ENCODE measurements around the gene OR2T8.

OR2T8 gene, protein sequence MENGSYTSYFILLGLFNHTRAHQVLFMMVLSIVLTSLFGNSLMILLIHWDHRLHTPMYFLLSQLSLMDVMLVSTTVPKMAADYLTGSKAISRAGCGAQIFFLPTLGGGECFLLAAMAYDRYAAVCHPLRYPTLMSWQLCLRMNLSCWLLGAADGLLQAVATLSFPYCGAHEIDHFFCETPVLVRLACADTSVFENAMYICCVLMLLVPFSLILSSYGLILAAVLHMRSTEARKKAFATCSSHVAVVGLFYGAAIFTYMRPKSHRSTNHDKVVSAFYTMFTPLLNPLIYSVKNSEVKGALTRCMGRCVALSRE

DNA sequence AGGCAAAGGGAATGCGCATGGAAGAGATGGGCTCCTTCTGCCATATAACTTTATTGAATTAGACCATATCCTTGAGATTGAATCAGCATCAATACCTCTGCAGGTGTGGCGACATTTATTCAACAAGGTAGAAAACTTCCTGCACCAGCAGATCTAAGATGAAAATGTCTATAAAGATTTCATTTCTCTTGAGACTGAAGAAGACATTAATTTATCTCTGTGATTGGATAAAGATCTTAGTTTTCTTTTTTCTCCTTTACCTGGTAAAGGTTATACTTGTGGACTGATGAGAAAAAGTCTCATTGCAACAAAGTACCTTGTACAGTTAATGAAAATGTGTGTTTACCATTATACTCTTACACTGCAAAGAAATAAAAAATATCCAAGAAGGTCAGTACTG, at the start of gene OR2T8:
Gene OR2T8, plus strand, starts transcription at position 301 of the 400 bp plus-strand sequence. CDS start 766 bp downstream, outside the sequence.
- no peak for DNase-seq

DNA sequence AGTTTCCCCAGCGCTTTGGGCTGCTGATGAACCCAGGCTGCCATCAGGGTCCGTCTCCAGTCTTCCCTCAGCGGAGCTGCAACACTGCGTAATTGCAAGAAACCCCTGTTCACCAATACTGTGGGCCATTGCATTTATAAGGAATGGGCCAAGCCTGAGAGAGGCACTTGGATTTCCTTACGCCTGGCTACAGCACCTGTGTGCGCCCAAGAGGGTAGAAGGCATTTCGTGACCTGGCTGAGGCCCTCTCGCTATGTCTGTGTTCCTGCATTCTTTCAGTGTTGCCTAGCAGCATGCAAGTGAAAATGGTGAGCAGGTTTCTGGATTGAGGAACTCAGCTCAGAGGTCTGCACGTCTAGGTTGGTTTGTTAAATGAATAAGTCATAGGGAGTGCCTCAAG, 36.7 kb upstream of the OR2T8 start:
- no peak for DNase-seq

DNA sequence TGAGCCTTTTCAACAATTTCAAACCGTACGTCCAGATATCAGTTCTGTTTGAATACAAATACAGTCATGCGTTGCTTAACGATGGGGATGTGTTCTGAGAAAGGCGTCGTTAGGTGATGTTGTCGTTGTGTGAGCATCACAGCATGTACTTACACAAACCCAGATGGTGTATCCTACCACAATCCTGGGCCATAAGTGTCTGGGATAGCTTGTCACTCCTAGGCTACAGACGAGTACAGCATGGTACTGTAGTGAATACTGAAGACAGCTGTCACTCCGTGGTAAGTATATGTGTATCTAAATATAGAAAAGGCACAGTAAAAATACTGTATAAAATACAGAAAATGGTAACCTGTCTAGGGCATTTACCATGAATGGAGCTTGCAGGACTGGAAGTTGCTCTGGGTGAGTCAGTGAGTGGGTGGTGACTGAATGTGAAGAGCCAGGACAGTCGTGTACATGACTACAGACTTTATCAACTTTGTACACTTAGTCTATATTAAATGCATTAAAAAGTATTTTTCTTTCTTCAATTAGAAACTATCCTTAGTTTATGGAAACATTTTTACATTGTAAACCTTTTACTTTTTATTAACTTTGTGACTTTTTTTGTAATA, 35.1 kb upstream of the OR2T8 start:
- DNase-seq, result no peak

DNA sequence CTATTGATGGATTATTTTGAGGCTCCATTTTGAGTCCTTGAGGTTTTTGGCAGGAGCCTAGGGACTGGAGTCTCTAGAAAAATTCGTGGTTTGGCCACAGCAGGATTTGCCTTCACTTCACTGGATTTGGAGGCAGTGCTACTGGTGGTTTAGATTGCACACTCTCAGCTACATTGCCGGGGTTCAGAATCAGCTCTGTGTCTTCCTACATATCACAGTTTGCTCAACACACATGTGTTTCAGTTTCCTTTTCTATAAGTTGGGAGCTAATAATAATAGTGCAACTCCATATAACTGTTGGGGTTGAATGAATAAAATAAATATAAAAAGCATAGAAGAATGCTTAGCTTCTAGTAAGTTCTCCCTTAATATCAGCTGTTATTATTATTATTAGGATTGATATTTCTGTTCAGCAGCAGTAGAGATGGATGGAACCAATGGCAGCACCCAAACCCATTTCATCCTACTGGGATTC, 24.9 kb upstream of the OR2T8 start, which contains the start of gene OR2W3:
Gene OR2W3, plus strand, starts transcription at position 425 of the 475 bp plus-strand sequence. Its CDS starts 0 bp downstream, at position 425.
- no peak for DNase-seq

DNA sequence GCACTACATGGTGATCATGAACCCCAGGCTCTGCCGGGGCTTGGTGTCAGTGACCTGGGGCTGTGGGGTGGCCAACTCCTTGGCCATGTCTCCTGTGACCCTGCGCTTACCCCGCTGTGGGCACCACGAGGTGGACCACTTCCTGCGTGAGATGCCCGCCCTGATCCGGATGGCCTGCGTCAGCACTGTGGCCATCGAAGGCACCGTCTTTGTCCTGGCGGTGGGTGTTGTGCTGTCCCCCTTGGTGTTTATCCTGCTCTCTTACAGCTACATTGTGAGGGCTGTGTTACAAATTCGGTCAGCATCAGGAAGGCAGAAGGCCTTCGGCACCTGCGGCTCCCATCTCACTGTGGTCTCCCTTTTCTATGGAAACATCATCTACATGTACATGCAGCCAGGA, 24.1 kb upstream of the OR2T8 start:
- no peak for DNase-seq

DNA sequence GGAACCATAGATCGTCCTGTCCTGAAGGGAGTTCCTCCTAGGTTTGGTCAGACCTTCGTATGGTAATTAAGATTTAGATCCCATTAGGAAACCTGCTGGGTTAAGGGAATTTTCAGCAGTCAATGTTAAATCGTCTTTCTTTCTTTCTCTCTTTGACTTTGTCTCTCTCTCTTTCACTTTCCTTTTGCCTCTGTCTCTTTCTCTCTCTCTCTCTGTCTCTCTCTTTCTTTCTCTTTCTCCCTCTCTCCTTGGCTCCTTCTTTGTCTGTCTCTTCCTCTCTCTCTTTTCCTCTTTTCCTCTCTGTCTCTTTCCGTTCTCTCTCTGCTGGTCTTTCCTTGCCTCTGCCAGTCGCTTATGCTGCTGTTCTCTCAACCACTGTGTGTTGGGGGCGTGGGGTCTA, 15.9 kb upstream of the OR2T8 start:
- no peak for DNase-seq

DNA sequence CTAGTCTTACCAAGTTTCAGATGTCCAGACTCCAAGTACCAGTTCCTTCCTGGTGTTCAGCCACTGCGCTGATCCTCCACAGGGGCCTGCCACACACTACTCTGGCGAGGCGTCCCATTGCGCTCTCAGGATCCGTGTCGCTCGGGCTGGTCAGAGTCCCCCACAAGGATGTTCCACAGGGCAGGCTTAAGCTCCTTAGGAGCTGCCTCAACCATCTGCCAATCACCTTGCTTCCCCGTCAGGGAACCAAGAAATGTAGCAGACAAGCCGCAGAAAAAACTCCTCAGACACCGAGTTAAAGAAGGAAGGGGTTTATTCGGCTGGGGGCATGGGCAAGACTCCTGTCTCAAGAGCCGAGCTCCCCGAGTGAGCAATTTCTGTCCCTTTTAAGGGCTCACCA, 14.9 kb upstream of the OR2T8 start:
- DNase-seq, result no peak

DNA sequence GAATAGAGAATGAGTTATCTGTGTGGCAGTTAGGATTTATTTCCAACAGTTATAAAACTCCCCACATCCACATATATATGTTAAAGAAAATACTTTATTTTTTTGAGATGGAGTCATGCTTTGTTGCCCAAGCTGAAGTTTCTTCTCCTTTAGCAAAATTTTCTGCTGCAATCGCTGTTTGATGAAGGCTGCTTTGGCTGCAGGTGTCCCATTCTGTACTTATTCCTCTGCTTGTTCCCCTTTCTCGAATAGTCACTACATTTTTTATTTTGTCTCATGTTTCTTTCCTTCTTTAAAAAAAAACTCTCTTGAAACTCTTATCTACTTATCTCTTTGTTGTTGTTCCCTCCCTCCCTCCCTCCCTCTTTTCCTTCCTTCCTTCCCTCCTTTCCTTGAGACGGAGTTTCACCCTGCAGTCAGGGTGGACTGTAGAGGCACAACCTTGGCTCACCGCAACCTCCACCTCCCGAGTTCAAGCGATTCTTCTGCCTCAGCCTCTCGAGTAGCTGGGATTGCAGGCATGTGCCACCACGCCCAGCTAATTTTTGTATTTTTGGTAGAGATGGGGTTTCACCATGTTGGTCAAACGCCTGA, 14.0 kb upstream of the OR2T8 start:
- DNase-seq, result no peak

DNA sequence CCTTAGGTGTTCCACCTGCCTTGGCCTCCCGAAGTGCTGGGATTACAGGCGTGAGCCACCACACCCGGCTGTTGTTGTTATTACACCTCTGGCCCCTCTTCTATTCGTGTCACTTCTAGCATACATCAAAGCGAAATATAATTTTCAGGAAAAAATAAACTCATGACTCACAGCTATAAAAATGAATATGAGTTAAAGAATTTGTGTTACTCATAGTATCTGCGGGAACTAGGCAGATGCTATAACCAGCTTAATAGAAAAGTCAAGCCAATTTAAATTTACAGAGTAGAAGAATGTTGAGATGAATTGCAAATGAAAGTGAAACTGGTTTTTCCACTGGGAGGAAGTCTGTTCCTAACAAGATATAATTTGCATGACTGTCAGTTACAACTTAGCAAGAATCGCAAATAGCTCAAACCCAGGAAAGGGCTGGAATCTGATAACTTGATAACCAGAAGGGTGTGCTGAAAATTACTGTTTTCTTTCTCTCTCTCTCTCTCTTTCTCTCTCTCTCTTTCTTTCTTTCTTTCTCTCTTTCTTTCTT, 13.5 kb upstream of the OR2T8 start:
- peak; percentile 10 for DNase-seq

DNA sequence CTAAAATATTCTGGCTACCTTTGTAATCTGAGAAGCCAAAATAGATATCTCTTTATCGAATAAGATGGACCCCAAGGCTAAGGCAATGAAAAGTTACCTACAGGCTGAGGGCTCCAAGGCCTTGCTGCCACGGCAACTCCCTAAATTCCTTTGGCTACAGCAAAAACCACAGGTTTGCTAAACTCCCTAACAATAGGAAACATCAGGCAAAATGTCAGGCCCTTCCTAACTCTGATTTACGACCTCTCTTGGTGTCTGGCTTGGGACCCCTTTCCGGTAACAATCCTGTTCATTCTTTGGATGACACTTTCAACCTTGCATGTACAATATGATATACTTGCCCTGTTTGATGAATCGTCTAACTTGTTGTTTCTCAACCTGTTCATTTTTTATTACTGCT, 11.3 kb upstream of the OR2T8 start:
- DNase-seq, result no peak

DNA sequence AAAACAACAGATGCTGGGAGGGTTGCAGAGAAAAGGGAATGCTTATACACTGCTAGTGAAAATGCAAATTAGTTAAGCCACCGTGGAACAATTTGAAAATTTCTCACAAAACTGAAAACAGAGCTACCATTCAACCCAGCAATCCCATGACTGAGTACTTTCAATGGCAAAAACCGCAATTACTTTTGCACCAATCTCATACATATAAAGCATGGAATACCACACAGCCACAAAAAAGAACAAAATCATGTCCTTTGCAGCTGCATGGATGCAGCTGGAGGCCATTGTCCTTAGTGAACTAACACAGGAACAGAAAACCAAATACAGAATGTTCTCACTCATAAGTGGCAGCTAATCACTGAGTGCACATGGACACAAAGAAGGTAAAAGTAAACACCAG, 6.3 kb upstream of the OR2T8 start:
- DNase-seq, result no peak

DNA sequence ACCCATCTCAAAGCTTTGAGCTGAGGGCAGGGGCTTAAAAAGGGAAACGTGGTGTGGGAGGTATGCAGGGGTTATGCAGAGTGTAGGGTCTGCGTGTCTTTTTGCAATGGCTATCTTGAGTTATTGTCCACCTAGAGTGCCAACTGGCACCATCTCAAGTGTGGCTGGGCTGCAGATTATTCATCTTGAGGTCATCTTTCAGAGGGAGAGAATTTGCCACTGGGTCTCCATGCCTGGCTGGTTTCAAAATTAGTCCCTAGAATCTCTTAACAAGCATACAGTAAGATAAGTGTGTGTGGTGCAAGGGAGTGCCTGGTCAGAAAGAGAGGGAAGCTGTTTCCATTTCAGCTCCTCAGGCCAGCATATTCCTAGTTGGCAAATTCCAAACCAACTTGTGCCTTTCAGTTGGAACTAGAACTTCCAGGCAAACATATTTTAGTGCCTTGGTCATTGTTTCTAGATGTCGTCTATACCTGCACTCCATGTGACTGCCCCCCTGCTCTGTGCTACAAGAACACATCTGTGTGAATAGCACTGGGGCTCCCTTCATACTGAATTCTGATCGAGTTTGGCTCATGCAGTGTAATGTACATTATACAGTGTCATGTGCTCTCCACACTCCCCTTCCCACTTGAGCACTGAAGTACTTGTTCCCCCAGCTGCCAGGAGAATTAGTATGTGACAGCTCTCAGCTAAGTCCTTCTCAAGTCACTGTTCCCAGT, 5.0 kb upstream of the OR2T8 start:
- no peak for DNase-seq

DNA sequence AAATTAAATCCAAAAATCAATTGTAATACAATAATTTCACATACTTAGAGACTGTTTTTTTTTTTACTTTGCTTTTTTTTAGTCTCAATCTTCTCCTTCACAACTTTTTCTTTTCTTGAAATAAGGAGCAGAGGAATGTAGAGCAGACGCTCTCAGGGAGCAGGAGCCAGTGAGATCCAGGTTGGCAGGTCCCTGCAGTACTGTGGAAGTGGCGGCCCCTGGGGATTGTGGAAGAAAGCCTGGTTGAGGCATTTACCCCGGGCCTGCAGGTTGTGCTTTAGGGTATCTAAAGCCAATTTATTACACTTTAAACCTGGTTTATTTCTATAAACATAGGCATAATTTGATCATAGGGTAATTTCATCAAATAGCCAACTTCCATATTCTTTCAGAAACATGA, 3.9 kb downstream of the OR2T8 start:
- DNase-seq, result no peak

DNA sequence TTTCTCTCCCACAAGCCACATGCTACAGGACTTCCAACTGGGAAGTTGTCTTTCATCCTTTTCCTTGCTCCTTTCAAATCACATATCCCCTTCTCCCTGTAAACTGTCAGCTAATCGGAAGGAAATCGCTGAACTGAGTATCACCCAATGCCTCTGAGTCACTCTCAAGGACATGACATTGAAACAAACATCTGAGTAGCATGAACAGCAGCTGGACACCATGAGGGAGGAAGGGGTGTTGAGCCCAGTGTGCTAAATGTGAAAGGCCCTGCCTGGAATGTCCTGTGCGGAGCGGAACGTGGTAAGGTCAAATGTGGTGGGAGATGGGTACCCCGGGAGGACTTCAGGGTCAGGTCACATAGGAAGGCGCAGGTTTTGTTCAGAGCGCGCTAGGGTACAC, 4.8 kb downstream of the OR2T8 start, which contains the start of gene OR2AJ1:
Gene OR2AJ1, plus strand, starts transcription at position 22 of the 400 bp plus-strand sequence. CDS start 8,880 bp downstream, outside the sequence.
- DNase-seq, result no peak

DNA sequence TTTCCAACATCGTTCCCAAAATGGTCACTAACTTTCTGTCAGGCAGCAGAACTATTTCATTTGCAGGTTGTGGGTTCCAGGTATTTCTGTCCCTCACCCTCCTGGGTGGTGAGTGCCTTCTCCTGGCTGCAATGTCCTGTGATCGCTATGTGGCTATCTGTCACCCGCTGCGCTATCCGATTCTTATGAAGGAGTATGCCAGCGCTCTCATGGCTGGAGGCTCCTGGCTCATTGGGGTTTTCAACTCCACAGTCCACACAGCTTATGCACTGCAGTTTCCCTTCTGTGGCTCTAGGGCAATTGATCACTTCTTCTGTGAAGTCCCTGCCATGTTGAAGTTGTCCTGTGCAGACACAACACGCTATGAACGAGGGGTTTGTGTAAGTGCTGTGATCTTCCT, 13.9 kb downstream of the OR2T8 start:
- DNase-seq, result no peak

DNA sequence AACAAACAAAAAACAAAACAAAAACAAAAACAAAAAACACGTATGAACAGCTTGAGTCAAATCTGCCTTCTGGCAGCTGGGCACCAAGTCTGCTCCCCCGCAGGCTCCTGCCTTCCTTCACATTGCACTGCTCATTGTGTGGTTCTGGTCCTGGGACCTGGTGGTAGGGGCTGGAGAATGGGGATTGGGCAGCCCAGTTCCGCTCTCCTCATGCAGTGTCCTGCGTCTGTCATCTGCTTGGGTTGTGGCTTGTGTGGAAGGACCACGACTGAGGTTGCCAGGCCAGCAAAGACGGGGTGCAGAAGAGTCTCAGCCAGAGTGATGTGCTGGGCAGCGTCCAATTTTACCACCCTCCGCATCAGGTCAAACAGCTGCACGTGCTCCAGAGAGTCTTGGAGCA, 15.7 kb downstream of the OR2T8 start:
- no peak for DNase-seq

DNA sequence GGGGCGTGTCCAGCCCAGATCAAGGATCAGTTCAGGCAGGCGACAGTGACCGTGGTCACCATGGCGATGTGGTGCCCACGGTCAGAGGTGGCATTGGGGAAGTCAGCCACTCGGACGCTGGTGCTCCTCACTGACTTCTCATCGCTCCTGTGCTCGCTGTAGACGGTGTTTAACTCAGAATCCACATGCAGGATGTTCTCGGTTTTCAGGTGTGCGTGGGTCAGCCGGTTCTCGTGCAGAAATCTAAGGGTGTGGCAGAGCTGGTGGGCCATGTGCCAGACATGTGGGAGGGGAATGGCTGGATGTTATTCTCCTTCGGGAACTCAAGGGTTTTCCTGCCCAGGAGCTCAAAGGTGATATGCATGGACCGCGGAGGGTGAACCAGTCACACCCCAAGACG, 16.4 kb downstream of the OR2T8 start:
- no peak for DNase-seq

DNA sequence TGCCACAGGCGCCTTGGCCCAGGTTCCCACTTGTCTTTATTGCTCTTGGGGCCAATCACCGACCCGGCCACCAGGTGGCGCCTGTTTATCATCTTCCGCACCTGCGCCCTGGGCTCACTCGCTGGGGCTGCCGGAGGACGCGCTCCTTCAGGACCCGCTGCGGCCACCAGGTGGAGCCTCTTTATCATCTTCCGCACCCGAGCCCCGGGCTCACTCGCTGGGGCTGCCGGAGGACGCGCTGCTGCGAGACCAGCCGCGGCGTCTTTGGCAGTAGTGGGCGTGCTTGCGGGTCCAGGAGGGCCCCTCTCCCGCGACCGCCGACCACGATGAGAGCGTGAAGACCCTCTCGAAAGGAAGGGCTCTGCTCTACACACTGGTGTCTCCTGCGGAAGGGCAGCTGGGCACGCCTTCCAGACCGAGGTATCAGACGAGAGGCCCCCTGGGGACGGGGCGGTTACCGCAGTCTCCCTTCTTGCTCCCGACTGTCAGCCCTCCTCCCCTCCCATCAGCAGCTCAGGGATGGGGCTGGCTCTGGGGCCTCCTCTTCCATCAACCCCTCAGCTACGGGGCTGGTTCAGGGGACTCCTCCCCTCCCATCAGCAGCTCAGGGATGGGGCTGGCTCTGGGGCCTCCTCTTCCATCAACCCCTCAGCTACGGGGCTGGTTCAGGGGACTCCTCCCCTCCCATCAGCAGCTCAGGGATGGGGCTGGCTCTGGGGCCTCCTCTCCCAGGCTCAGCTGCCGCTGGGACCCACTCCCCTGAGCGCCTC, 17.1 kb downstream of the OR2T8 start:
- peak; percentile 96 for DNase-seq

DNA sequence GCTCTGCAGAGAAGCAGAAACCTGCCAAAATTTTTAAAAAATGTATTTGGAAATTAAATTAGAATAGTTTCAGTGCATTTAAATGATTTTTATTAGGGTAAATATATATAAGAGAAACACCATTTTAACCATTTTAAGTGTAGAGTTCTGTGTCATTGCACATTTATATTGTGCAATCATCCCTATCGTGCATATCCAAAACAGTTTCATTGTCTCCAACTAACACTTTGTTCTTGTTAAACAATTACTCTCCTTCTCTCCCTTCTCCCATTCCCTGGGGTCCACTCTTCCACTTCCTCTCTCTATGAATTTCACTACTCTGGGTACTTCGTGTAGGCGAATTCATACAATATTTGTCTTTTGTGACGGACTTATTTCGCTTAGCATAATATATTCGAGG, 22.6 kb downstream of the OR2T8 start:
- no peak for DNase-seq

DNA sequence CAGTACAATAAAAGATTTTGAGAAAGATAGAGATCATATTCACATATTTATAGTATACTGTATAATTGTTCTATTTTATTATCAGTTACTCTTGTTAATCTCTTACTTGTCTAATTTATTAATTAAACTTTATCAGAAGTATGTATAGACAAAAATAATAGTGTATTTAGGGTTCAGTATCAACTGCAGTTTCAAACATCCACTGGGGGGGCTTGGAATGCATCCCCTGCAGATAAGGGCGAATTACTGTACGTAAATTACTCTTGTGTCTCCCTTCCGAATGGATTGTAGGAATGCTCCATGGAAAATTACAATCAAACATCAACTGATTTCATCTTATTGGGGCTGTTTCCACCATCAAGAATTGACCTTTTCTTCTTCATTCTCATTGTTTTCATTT, 28.5 kb downstream of the OR2T8 start, which contains the start of gene OR2L8:
Gene OR2L8, plus strand, starts transcription at position 301 of the 400 bp plus-strand sequence. Its CDS starts 0 bp downstream, at position 301.
- no peak for DNase-seq

DNA sequence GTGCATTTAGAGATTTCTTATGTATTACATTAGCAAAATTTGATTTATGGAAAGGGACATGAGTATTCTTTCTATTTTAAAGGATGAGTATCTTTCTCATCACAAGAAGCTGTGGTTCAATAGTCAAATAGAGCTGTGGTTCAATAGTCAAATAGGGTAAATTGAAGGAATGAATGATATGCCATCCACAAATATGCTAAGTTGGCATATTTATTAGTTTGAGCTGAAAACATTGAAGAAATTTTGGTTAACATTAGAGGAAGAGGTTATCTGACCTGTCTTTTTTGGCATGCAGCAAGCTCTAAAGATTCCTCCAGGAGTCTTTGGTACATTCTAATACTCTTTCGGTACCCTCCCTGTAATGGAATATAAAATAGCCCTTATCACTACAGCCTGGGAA, 33.4 kb downstream of the OR2T8 start:
- DNase-seq, result no peak

DNA sequence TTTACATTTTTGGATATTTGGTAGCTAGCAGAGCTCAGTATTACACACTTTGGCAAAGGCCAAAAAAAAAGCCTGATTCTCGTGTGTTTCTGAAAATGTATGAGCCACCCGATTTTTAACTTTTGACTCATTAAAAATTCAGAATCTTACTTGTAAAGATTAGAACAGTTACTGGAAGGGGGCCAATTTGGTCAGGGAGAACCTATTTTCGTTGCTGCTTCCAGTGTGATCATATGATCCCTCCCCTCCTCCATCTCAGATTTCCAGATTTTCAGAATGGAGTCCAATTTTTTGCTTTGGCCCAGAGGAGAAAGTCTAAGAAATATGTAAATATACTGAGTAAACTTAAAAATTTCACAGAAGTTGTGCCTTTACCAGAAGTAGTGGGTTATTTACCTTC, 41.7 kb downstream of the OR2T8 start:
- DNase-seq, result no peak

All from activated CD4-positive, alpha-beta T cell treated with anti-CD3 and anti-CD28 coated beads, Interleukin-2, Interleukin-6, amounts not matched to agents 100 ng/mL and 50 ng/mL, durations not matched to agents 16 hours and 8 hours (primary cell).